ENCODE results near the gene POLE. TPM values are rescaled to one million over a fixed set of nuclear protein-coding genes. Genes with fewer than 3 reads are reported as not detected.

POLE gene
- polyA plus RNA-seq, 1 of the 3 experiments (the other 2 are of a cell fraction) = 20.1 TPM

DNA sequence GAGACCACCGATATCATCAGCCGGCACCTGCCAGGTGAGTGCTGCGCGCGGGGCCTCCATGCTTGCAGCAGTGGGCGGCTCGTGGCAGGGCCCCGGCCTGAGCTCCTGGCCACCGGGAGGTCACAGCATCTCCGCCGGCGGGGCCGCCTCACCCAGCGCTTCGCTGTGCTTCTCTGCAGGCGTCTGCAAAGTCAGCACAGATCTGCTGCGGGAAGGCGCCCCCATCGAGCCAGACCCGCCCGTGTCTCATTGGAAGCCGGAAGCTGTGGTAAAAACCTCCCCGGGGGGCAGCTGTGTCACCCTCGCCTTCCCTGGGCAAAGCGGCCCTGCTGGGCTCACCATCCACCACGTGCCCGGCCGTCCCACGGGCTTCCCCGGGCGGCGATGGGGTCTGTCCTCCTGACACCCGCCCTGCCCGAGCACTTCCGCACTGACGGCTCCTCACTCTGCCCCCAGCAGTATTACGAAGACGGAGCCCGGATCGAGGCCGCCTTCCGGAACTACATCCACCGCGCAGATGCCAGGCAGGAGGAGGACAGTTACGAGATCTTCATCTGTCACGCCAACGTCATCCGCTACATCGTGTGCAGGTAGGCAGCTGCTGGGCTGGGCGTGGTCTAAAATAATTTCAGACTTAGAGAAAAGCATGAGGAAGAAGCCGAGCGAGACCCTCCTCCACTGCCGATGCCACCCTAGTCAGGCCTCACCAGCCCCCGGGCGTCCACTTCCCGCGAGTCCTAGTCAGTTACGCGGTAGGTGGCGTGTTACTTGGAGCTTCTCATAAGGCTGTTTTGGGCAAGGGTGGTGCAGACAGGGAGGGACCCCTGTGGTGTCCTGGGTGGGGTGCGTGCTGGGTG lies 30.6 kb upstream of the POLE start:
- Histone ChIP-seq H4K20me1 (ENCODE audit: insufficient read depth) (peaks cover 36% of the 10 kb centered on the region), H3K27me3 (ENCODE audit: insufficient read depth) (no peaks in the 10 kb centered on the region), H3K9me3 (no peaks in the 10 kb centered on the region), H3K9ac (no peak overlapping the region), H3K36me3 (replicated peaks in 1 of 2; ENCODE audit: control insufficient read depth in 1 of 2, insufficient read depth in 2 of 2, low read length in 1 of 2) (peaks cover 24 to 39% of the 10 kb centered on the region in 2 experiments), H3K79me2 (ENCODE audit: insufficient read depth) (peaks cover 41% of the 10 kb centered on the region), H3K9me2 (no peaks in the 10 kb centered on the region), H3K4me2 (no peak overlapping the region), H3F3A (replicated peaks; ENCODE audit: insufficient read depth) (peaks cover 21% of the 10 kb centered on the region), H3K27ac (ENCODE audit: low read depth in 2 of 2, low read length in 1 of 2) (no peak overlapping the region), H3K4me3 (ENCODE audit: low read depth in 2 of 2, low read length in 1 of 2) (no peak overlapping the region), H3K4me1 (ENCODE audit: control insufficient read depth in 1 of 2, insufficient read depth in 2 of 2, low read depth in 1 of 2, low read length in 1 of 2) (no peaks in the 10 kb centered on the region), H2AFZ (ENCODE audit: low read depth) (no peak overlapping the region)
- POLR2A ChIA-PET = no interaction called here
- CTCF ChIA-PET = no interaction called here
- WGBS (ENCODE audit: low lambda C conversion rate) = 97% methylated on average over 45 of the region's 61 CpGs
- TF ChIP-seq SMC3 (IDR thresholded peaks at IDR 0.05; ENCODE audit: low read depth, low read length) = no peak
- no peak for DNase-seq

DNA sequence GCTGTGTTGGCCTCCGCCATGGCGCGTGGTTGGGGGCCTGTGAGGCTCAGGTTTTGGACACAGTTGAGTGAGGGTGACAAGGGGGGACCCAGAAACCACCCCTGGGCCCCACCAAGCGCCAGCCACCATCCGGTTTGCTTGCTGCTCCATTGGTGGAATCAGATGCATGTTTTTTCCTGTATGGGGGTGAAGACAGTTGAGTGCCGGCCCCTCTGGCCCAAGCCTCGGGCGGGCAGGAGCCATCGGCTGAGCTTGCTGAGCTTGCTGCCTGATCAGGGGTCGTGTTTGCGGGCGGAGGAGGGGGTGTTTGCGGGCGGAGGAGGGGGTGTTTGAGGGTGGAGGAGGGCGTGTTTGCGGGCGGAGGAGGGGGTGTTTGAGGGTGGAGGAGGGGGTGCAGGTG lies 29.9 kb upstream of the POLE start:
- TF ChIP-seq TEAD4 (IDR thresholded peaks at IDR 0.05; ENCODE audit: borderline replicate concordance, insufficient read depth) = no peak
- TF ChIP-seq, protein P1, sequence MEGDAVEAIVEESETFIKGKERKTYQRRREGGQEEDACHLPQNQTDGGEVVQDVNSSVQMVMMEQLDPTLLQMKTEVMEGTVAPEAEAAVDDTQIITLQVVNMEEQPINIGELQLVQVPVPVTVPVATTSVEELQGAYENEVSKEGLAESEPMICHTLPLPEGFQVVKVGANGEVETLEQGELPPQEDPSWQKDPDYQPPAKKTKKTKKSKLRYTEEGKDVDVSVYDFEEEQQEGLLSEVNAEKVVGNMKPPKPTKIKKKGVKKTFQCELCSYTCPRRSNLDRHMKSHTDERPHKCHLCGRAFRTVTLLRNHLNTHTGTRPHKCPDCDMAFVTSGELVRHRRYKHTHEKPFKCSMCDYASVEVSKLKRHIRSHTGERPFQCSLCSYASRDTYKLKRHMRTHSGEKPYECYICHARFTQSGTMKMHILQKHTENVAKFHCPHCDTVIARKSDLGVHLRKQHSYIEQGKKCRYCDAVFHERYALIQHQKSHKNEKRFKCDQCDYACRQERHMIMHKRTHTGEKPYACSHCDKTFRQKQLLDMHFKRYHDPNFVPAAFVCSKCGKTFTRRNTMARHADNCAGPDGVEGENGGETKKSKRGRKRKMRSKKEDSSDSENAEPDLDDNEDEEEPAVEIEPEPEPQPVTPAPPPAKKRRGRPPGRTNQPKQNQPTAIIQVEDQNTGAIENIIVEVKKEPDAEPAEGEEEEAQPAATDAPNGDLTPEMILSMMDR (IDR thresholded peaks at IDR 0.05) = no peak
- TF ChIP-seq RCOR1 (IDR thresholded peaks at IDR 0.05; ENCODE audit: low read length) = no peak
- no peak for TF ChIP-seq RAD21 (IDR thresholded peaks at IDR 0.05; ENCODE audit: low read length)
- TF ChIP-seq, protein P2, sequence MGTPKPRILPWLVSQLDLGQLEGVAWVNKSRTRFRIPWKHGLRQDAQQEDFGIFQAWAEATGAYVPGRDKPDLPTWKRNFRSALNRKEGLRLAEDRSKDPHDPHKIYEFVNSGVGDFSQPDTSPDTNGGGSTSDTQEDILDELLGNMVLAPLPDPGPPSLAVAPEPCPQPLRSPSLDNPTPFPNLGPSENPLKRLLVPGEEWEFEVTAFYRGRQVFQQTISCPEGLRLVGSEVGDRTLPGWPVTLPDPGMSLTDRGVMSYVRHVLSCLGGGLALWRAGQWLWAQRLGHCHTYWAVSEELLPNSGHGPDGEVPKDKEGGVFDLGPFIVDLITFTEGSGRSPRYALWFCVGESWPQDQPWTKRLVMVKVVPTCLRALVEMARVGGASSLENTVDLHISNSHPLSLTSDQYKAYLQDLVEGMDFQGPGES (IDR thresholded peaks at IDR 0.05; ENCODE audit: low read depth, low read length) = no peak
- TF ChIP-seq MEF2A (IDR thresholded peaks at IDR 0.05; ENCODE audit: borderline replicate concordance, low read depth) = no peak
- TF ChIP-seq GATA2 (CRISPR knock-in tag; IDR thresholded peaks at IDR 0.05) = no peak
- TF ChIP-seq, protein P3, sequence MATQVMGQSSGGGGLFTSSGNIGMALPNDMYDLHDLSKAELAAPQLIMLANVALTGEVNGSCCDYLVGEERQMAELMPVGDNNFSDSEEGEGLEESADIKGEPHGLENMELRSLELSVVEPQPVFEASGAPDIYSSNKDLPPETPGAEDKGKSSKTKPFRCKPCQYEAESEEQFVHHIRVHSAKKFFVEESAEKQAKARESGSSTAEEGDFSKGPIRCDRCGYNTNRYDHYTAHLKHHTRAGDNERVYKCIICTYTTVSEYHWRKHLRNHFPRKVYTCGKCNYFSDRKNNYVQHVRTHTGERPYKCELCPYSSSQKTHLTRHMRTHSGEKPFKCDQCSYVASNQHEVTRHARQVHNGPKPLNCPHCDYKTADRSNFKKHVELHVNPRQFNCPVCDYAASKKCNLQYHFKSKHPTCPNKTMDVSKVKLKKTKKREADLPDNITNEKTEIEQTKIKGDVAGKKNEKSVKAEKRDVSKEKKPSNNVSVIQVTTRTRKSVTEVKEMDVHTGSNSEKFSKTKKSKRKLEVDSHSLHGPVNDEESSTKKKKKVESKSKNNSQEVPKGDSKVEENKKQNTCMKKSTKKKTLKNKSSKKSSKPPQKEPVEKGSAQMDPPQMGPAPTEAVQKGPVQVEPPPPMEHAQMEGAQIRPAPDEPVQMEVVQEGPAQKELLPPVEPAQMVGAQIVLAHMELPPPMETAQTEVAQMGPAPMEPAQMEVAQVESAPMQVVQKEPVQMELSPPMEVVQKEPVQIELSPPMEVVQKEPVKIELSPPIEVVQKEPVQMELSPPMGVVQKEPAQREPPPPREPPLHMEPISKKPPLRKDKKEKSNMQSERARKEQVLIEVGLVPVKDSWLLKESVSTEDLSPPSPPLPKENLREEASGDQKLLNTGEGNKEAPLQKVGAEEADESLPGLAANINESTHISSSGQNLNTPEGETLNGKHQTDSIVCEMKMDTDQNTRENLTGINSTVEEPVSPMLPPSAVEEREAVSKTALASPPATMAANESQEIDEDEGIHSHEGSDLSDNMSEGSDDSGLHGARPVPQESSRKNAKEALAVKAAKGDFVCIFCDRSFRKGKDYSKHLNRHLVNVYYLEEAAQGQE (IDR thresholded peaks at IDR 0.05; ENCODE audit: low read depth, low read length) = no peak
- Histone ChIP-seq H3K4me2 (no peak overlapping the region), H2AFZ (ENCODE audit: low read depth) (no peak overlapping the region), H3K4me3 (ENCODE audit: low read depth in 2 of 2, low read length in 1 of 2) (no peak overlapping the region), H3K36me3 (replicated peaks in 1 of 2; ENCODE audit: control insufficient read depth in 1 of 2, insufficient read depth in 2 of 2, low read length in 1 of 2) (peaks cover 17 to 39% of the 10 kb centered on the region in 2 experiments), H3K27ac (ENCODE audit: low read depth in 2 of 2, low read length in 1 of 2) (no peak overlapping the region), H3K9me3 (no peaks in the 10 kb centered on the region), H3K4me1 (ENCODE audit: control insufficient read depth in 1 of 2, insufficient read depth in 2 of 2, low read depth in 1 of 2, low read length in 1 of 2) (no peaks in the 10 kb centered on the region), H4K20me1 (ENCODE audit: insufficient read depth) (peaks cover 43% of the 10 kb centered on the region), H3K79me2 (ENCODE audit: insufficient read depth) (peaks cover 42% of the 10 kb centered on the region), H3F3A (replicated peaks; ENCODE audit: insufficient read depth) (peaks cover 17% of the 10 kb centered on the region), H3K27me3 (ENCODE audit: insufficient read depth) (no peaks in the 10 kb centered on the region), H3K9ac (no peak overlapping the region), H3K9me2 (no peaks in the 10 kb centered on the region)
- POLR2A ChIA-PET = no interaction called here
- CTCF ChIA-PET = no interaction called here
- 94% methylated on average over 16 of the region's 17 CpGs for WGBS (ENCODE audit: low lambda C conversion rate)
- DNase-seq = no peak

Measured in SK-N-SH (cell line).